Measurements from ENCODE around the gene FUT9. TPM values are rescaled to one million over a fixed set of nuclear protein-coding genes. Genes with fewer than 3 reads are reported as not detected.

FUT9 gene
- total RNA-seq, 2 experiments from 2014 or later = not detected

- H3K4me3 ChIP-seq (ENCODE audit: low read length) = no peak overlapping the region
- Mint-ChIP-seq H3K9me3 (no peaks in the 10 kb centered on the region), H3K27me3 (no peaks in the 10 kb centered on the region), H3K27ac (no peak overlapping the region), H3K4me3 (no peak overlapping the region), H3K4me1 (ENCODE audit: low read depth) (no peaks in the 10 kb centered on the region), H3K36me3 (ENCODE audit: low read depth) (no peaks in the 10 kb centered on the region)
- POLR2A ChIA-PET = no interaction called here
- no peaks in the 10 kb centered on the region for H3K9me3 ChIP-seq (ENCODE audit: control insufficient read depth in 1 of 2, insufficient read depth in 1 of 2, low read length in 2 of 2)
- H3K27ac ChIP-seq (ENCODE audit: low read depth in 1 of 2, low read length in 2 of 2) = no peak overlapping the region
- ATAC-seq (ENCODE audit: poor library complexity) (no peak), DNase-seq (no peak)
- no peaks in the 10 kb centered on the region for H3K36me3 ChIP-seq (ENCODE audit: insufficient read depth, low read length)
- CTCF ChIA-PET = no interaction called here
- H3K27me3 ChIP-seq (ENCODE audit: control insufficient read depth in 1 of 2, insufficient read depth in 2 of 2, low read length in 2 of 2) = no peaks in the 10 kb centered on the region
- H3K4me1 ChIP-seq (ENCODE audit: insufficient read depth, low read length) = no peaks in the 10 kb centered on the region
- TF ChIP-seq CTCF (IDR thresholded peaks at IDR 0.05) = no peak
- intact Hi-C loops (cut with DNase I, micrococcal nuclease) = no loop called here
These were observed 136.4 kb downstream of the FUT9 start for GRCh38 chr6:96152114-96152708.

- POLR2A ChIA-PET = no interaction called here
- Histone ChIP-seq H3K9me3 (ENCODE audit: control insufficient read depth in 1 of 2, insufficient read depth in 1 of 2, low read length in 2 of 2) (no peaks in the 10 kb centered on the region), H3K27me3 (ENCODE audit: control insufficient read depth in 1 of 2, insufficient read depth in 2 of 2, low read length in 2 of 2) (no peaks in the 10 kb centered on the region), H3K36me3 (ENCODE audit: insufficient read depth, low read length) (no peaks in the 10 kb centered on the region), H3K4me1 (ENCODE audit: insufficient read depth, low read length) (no peaks in the 10 kb centered on the region), H3K27ac (ENCODE audit: low read depth in 1 of 2, low read length in 2 of 2) (no peak overlapping the region), H3K4me3 (ENCODE audit: low read length) (no peak overlapping the region)
- no peak for TF ChIP-seq CTCF (IDR thresholded peaks at IDR 0.05)
- intact Hi-C loops (cut with DNase I, micrococcal nuclease) = no loop called here
- H3K27ac Mint-ChIP-seq = no peak overlapping the region
- no peaks in the 10 kb centered on the region for H3K9me3 Mint-ChIP-seq
- no peaks in the 10 kb centered on the region for H3K4me1 Mint-ChIP-seq (ENCODE audit: low read depth)
- ATAC-seq (ENCODE audit: poor library complexity) = no peak
- no peaks in the 10 kb centered on the region for H3K27me3 Mint-ChIP-seq
- H3K36me3 Mint-ChIP-seq (ENCODE audit: low read depth) = no peaks in the 10 kb centered on the region
- DNase-seq = no peak
- CTCF ChIA-PET = no interaction called here
- H3K4me3 Mint-ChIP-seq = no peak overlapping the region
These were observed 138.0 kb downstream of the FUT9 start for GRCh38 chr6:96153775-96154174.

- Histone ChIP-seq H3K36me3 (ENCODE audit: insufficient read depth, low read length) (no peaks in the 10 kb centered on the region), H3K4me1 (ENCODE audit: insufficient read depth, low read length) (no peaks in the 10 kb centered on the region), H3K27ac (ENCODE audit: low read depth in 1 of 2, low read length in 2 of 2) (no peak overlapping the region), H3K4me3 (ENCODE audit: low read length) (no peak overlapping the region), H3K27me3 (ENCODE audit: control insufficient read depth in 1 of 2, insufficient read depth in 2 of 2, low read length in 2 of 2) (no peaks in the 10 kb centered on the region), H3K9me3 (ENCODE audit: control insufficient read depth in 1 of 2, insufficient read depth in 1 of 2, low read length in 2 of 2) (no peaks in the 10 kb centered on the region)
- ChIA-PET POLR2A (no interaction called here), CTCF (no interaction called here)
- H3K4me3 Mint-ChIP-seq = no peak overlapping the region
- no peak overlapping the region for H3K27ac Mint-ChIP-seq
- no peaks in the 10 kb centered on the region for H3K4me1 Mint-ChIP-seq (ENCODE audit: low read depth)
- DNase-seq (no peak), ATAC-seq (ENCODE audit: poor library complexity) (no peak)
- no peaks in the 10 kb centered on the region for H3K27me3 Mint-ChIP-seq
- no peak for TF ChIP-seq CTCF (IDR thresholded peaks at IDR 0.05)
- intact Hi-C loops (cut with DNase I, micrococcal nuclease) = no loop called here
- no peaks in the 10 kb centered on the region for H3K9me3 Mint-ChIP-seq
- no peaks in the 10 kb centered on the region for H3K36me3 Mint-ChIP-seq (ENCODE audit: low read depth)
These were observed 140.7 kb downstream of the FUT9 start for GRCh38 chr6:96156425-96156824.
